Tibial nerve (tissue), 3 donors: Measurements from ENCODE around the gene PRR11.

ENCODE experiments used
- POLR2A ChIP-seq, 2 donors: fragments of 450-650 bp; IDR thresholded peaks; one replicate each; pipeline ENCODE4 v1.6.1; 2017; ENCODE audit warnings: antibody characterized with exemption in 2 of 2, mild to moderate bottlenecking in 2 of 2, moderate library complexity in 2 of 2
- TF ChIP-seq, protein P1 (sequence below), 5 experiments: fragments of 200-600 bp in 3 of 5; fragments of 450-650 bp in 2 of 5; sonication (generic) in 3 of 5; IDR thresholded peaks; one replicate each; pipeline ENCODE4 v1.5.1; 2016 to 2019; ENCODE audit warnings: antibody characterized with exemption in 5 of 5, mild to moderate bottlenecking in 3 of 5, moderate library complexity in 2 of 5

DNA sequence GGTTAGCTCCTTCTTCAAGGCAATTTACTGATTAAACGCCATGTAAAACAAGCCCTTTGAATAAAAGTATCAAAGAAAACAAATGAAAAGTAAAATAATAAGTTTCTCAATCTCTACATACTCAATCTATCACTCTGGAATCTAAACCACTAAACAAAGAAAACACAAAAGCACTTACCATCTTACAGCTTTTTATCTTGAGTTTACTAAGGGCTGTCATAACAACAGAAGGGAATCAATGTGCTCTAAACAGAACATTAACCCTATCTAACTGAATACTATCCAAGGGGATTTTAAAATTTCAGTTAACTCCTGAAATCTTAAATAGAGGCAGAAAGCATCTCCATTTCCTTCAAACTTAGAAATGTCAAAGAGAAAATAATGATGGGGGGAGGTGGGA lies 4.0 kb upstream of the PRR11 start:
- TF ChIP-seq, protein P1, sequence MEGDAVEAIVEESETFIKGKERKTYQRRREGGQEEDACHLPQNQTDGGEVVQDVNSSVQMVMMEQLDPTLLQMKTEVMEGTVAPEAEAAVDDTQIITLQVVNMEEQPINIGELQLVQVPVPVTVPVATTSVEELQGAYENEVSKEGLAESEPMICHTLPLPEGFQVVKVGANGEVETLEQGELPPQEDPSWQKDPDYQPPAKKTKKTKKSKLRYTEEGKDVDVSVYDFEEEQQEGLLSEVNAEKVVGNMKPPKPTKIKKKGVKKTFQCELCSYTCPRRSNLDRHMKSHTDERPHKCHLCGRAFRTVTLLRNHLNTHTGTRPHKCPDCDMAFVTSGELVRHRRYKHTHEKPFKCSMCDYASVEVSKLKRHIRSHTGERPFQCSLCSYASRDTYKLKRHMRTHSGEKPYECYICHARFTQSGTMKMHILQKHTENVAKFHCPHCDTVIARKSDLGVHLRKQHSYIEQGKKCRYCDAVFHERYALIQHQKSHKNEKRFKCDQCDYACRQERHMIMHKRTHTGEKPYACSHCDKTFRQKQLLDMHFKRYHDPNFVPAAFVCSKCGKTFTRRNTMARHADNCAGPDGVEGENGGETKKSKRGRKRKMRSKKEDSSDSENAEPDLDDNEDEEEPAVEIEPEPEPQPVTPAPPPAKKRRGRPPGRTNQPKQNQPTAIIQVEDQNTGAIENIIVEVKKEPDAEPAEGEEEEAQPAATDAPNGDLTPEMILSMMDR (IDR thresholded peaks at IDR 0.05): no peak
- no peak for TF ChIP-seq POLR2A (IDR thresholded peaks at IDR 0.05)
